Caco-2 (cell line): Measurements from ENCODE around the gene ATF7IP2. TPM values are rescaled to one million over a fixed set of nuclear protein-coding genes. Genes with fewer than 3 reads are reported as not detected.
A peak's percentile ranks its signal among the peaks of the same experiment; 100 is the strongest.

Source experiments
- Bru-seq: library from RNA; stranded (reverse); fragments of 400-500 nt; gene quantifications from one replicate; lab custom pipeline; 2021; lab: Mats Ljungman, UMichigan
- BruChase-seq, 2 experiments: library from RNA; stranded (reverse); fragments of 400-500 nt; gene quantifications; one replicate each; lab custom pipeline; 2021; lab: Mats Ljungman, UMichigan
- BruUV-seq: library from RNA; stranded (reverse); fragments of 400-500 nt; replicated peaks from 2 replicates; lab custom pipeline; 2021; lab: Mats Ljungman, UMichigan
- CTCF ChIA-PET: fragments of 300-600 bp; sonication (Branson Sonifier 250); formaldehyde crosslinking; loops from one replicate; lab custom pipeline; 2022; ENCODE audit warnings: antibody characterized with exemption; lab: Charles Lee
- POLR2A ChIA-PET: fragments of 300-600 bp; sonication (Branson Sonifier 250); formaldehyde crosslinking; loops from one replicate; lab custom pipeline; 2022; ENCODE audit warnings: antibody characterized with exemption; lab: Charles Lee
- DNase-seq, 2 experiments: peaks; one replicate each; pipeline versions ENCODE4 v3.0.0 to v3.0.0-alpha.2; 2020 to 2022
- H3K27me3 ChIP-seq: replicated peaks from 2 replicates; pipeline ENCODE4 v1.6.0; 2011; ENCODE audit warnings: low read length; ENCODE audit not compliant: control insufficient read depth, insufficient read depth
- H3K36me3 ChIP-seq: 2 replicates; pipeline ENCODE4 v1.5.1; 2011; ENCODE audit warnings: low read length; ENCODE audit not compliant: control insufficient read depth, insufficient read depth
- H3K4me1 ChIP-seq: fragments of 250-450 bp; sonication (Bioruptor Pico); 2 replicates; pipeline ENCODE4 v1.5.1; 2020; ENCODE audit warnings: mild to moderate bottlenecking
- H3K4me3 ChIP-seq: 2 replicates; pipeline ENCODE4 v1.5.1; 2011; ENCODE audit warnings: low read depth, mild to moderate bottlenecking, control low read depth, low read length
- H3K9me3 ChIP-seq: fragments of 250-450 bp; sonication (Bioruptor Pico); 2 replicates; pipeline ENCODE4 v1.5.1; 2020; ENCODE audit warnings: mild to moderate bottlenecking, moderate library complexity
- H3K27ac Mint-ChIP-seq: one replicate; pipeline ENCODE4 v1.8.0; 2022; ENCODE audit warnings: mixed read lengths; ENCODE audit not compliant: unreplicated experiment
- H3K27me3 Mint-ChIP-seq: one replicate; pipeline ENCODE4 v1.8.0; 2022; ENCODE audit warnings: mixed read lengths; ENCODE audit not compliant: insufficient read depth, unreplicated experiment
- H3K36me3 Mint-ChIP-seq: one replicate; pipeline ENCODE4 v1.8.0; 2022; ENCODE audit warnings: mild to moderate bottlenecking, mixed read lengths; ENCODE audit not compliant: insufficient read depth, unreplicated experiment
- H3K4me1 Mint-ChIP-seq: one replicate; pipeline ENCODE4 v1.8.0; 2022; ENCODE audit warnings: low read depth, mixed read lengths; ENCODE audit not compliant: unreplicated experiment
- H3K4me3 Mint-ChIP-seq: one replicate; pipeline ENCODE4 v1.8.0; 2022; ENCODE audit warnings: mild to moderate bottlenecking, moderate library complexity, mixed read lengths; ENCODE audit not compliant: unreplicated experiment
- H3K9me3 Mint-ChIP-seq: one replicate; pipeline ENCODE4 v1.8.0; 2022; ENCODE audit warnings: mixed read lengths; ENCODE audit not compliant: unreplicated experiment
- CTCF ChIP-seq, 2 experiments: fragments of 200-600 bp in 1 of 2; IDR thresholded peaks; 1 replicate in 1 of 2; 2 replicates in 1 of 2; pipeline versions ENCODE4 v1.5.1 to v1.8.0; 2011 to 2022; ENCODE audit warnings: antibody characterized with exemption in 1 of 2, control low read depth in 1 of 2, inconsistent platforms in 1 of 2, low read depth in 1 of 2, low read length in 1 of 2, mild to moderate bottlenecking in 1 of 2, moderate library complexity in 1 of 2; ENCODE audit not compliant: insufficient read depth in 1 of 2, severe bottlenecking in 1 of 2, unreplicated experiment in 1 of 2
- intact Hi-C: fragments of 100-400 bp; cut with micrococcal nuclease; formaldehyde crosslinking; loops from one replicate; pipeline ENCODE4 v1.10.0; 2022; ENCODE audit not compliant: unreplicated experiment
- long read RNA-seq: library from polyadenylated mRNA; stranded (forward); transcript quantifications from one replicate; pipeline ENCODE4 v2.0.0, GENCODE V29; 2022
- total RNA-seq: library from RNA; stranded (reverse); gene quantifications from 2 replicates; pipeline ENCODE4 v1.2.3, GENCODE V29; 2022

The ATF7IP2 gene
- total RNA-seq, result 16.4 and 18.1 TPM in 2 replicates
- percentile 72 among the genes with signal in this experiment for Bru-seq, nascent RNA
- BruChase-seq, experiment 1, labeled RNA remaining after a 2-hour chase, result percentile 76 among the genes with signal in this experiment
- percentile 72 among the genes with signal in this experiment for BruChase-seq, experiment 2, labeled RNA remaining after a 6-hour chase
- long read RNA-seq, partial matches to known transcripts, result 1 of 11 reads
- long read RNA-seq, other reads (novel, unspliced or antisense), result 5 of 11 reads

- H3K27ac Mint-ChIP-seq, result peak within 1 kb of the TSS; percentile 87
- TF ChIP-seq CTCF (IDR thresholded peaks at IDR 0.05; ENCODE audit: insufficient read depth in 1 of 2, low read depth in 1 of 2, low read length in 1 of 2, severe bottlenecking in 1 of 2, unreplicated experiment in 1 of 2), result no peak
- ChIA-PET POLR2A (interaction anchor here (0.6 kb wide), 1 partner anchor 137 kb away, joined by 4 read pairs; no protein-coding TSS in a partner anchor), CTCF (no interaction called here)
- Histone ChIP-seq H3K4me1 (peaks cover 11% of the 10 kb centered on the region; the same call in 1 of the 2 replicates), H3K4me3 (peak within 1 kb of the TSS; percentile 60), H3K27me3 (no peaks in the 10 kb centered on the region), H3K36me3 (no peaks in the 10 kb centered on the region), H3K9me3 (no peaks in the 10 kb centered on the region)
- peaks cover 5% of the 10 kb centered on the region for H3K4me1 Mint-ChIP-seq
- H3K27me3 Mint-ChIP-seq, result no peaks in the 10 kb centered on the region
- H3K9me3 Mint-ChIP-seq, result no peaks in the 10 kb centered on the region
- TSS peak; percentile 69 for BruUV-seq
- intact Hi-C loops, result no loop called here
- peaks cover 29% of the 10 kb centered on the region for H3K36me3 Mint-ChIP-seq
- peak; percentile 88 to 93 for DNase-seq
- peak within 1 kb of the TSS; percentile 84 for H3K4me3 Mint-ChIP-seq
These were observed at the start of gene ATF7IP2 for GRCh38 chr16:10385725-10386516. TSS of gene ATF7IP2 (plus strand) at chr16:10386061. CDS start at chr16:10430621, 44,560 bp downstream.

- Mint-ChIP-seq H3K9me3 (peaks cover 32% of the 10 kb centered on the region), H3K27ac (no peak overlapping the region), H3K27me3 (no peaks in the 10 kb centered on the region), H3K36me3 (peaks cover 21% of the 10 kb centered on the region), H3K4me1 (no peaks in the 10 kb centered on the region), H3K4me3 (no peak overlapping the region)
- intact Hi-C loops, result no loop called here
- ChIA-PET POLR2A (no interaction called here), CTCF (no interaction called here)
- Histone ChIP-seq H3K27me3 (no peaks in the 10 kb centered on the region), H3K4me3 (no peak overlapping the region), H3K4me1 (peaks cover 12% of the 10 kb centered on the region), H3K9me3 (peaks cover 63% of the 10 kb centered on the region), H3K36me3 (0 out of 2 replicates have a peak, but pooled peaks cover 1% of the 10 kb centered on the region)
- BruUV-seq, result no TSS peak
- no peak for DNase-seq
- no peak for TF ChIP-seq CTCF (IDR thresholded peaks at IDR 0.05; ENCODE audit: insufficient read depth in 1 of 2, low read depth in 1 of 2, low read length in 1 of 2, severe bottlenecking in 1 of 2, unreplicated experiment in 1 of 2)
These were observed 47.4 kb upstream of the ATF7IP2 start for GRCh38 chr16:10338426-10338825.
